Measurements from ENCODE around the gene ARFRP1. TPM values are rescaled to one million over a fixed set of nuclear protein-coding genes. Genes with fewer than 3 reads are reported as not detected.
A peak's percentile ranks its signal among the peaks of the same experiment; 100 is the strongest.

Gene ARFRP1
- total RNA-seq, 1 experiment from 2014 or later = 30.2 TPM

DNA sequence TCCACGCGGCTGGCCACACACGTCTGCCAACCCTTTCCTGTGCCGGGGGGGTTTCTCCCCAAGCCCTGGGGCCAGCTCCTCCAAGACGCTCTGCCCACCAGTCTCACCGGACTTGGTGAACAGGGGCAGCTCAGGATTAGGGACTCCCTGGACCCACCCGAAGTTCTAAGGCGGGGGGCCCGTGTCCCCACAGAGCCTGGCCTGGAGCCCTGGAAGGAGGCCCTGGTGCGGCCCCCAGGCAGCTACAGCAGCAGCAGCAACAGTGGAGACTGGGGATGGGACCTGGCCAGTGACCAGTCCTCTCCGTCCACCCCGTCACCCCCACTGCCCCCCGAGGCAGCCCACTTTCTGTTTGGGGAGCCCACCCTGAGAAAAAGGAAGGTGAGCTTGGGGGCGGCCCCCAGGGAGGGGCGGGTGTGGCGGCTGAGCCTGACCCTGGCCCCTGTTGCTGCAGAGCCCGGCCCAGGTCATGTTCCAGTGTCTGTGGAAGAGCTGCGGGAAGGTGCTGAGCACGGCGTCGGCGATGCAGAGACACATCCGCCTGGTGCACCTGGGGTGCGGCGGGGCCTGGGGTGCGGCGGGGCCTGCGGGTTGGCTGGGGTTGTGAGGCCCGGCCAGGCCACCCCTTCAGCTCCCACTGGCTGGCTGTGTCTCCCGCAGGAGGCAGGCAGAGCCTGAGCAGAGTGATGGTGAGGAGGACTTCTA is 34.1 kb upstream of the ARFRP1 start (continued):
- TF ChIP-seq, protein P1, sequence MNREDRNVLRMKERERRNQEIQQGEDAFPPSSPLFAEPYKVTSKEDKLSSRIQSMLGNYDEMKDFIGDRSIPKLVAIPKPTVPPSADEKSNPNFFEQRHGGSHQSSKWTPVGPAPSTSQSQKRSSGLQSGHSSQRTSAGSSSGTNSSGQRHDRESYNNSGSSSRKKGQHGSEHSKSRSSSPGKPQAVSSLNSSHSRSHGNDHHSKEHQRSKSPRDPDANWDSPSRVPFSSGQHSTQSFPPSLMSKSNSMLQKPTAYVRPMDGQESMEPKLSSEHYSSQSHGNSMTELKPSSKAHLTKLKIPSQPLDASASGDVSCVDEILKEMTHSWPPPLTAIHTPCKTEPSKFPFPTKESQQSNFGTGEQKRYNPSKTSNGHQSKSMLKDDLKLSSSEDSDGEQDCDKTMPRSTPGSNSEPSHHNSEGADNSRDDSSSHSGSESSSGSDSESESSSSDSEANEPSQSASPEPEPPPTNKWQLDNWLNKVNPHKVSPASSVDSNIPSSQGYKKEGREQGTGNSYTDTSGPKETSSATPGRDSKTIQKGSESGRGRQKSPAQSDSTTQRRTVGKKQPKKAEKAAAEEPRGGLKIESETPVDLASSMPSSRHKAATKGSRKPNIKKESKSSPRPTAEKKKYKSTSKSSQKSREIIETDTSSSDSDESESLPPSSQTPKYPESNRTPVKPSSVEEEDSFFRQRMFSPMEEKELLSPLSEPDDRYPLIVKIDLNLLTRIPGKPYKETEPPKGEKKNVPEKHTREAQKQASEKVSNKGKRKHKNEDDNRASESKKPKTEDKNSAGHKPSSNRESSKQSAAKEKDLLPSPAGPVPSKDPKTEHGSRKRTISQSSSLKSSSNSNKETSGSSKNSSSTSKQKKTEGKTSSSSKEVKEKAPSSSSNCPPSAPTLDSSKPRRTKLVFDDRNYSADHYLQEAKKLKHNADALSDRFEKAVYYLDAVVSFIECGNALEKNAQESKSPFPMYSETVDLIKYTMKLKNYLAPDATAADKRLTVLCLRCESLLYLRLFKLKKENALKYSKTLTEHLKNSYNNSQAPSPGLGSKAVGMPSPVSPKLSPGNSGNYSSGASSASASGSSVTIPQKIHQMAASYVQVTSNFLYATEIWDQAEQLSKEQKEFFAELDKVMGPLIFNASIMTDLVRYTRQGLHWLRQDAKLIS (CRISPR knock-in tag; IDR thresholded peaks at IDR 0.05; ENCODE audit: borderline replicate concordance) = no peak
- no peak for TF ChIP-seq TEAD4 (CRISPR knock-in tag; IDR thresholded peaks at IDR 0.05)

DNA sequence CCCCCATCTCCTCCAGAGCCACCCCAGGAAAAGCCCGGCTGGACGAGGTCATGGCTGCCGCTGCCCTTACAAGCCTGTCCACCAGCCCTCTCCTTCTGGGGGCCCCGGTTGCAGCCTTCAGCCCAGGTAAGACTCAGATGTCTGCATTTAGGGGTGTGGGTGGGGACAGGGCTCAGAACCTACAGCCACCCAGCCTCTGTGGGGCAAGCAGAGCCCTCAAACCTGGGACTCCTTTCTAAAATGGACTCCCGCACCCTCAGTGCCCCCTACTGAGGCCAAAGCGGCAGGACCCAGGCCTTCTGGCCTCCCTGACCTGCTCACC is 33.5 kb upstream of the ARFRP1 start:
- ChIA-PET POLR2A (interaction anchor here (1.0 to 1.5 kb wide), 4 partner anchors 34 to 881 kb away, joined by 3 to 8 read pairs (median 4); partner anchors contain the start of genes ARFRP1, TPD52L2 and ZGPAT), CTCF (interaction anchor here (1.0 to 2.1 kb wide), 16 partner anchors 8 to 342 kb away, joined by 3 to 33 read pairs (median 8); partner anchors contain the start of genes ARFRP1, PTK6, TPD52L2 and ZGPAT)
- TF ChIP-seq ZNF416 (CRISPR knock-in tag; IDR thresholded peaks at IDR 0.05) (no peak), ZNF317 (CRISPR knock-in tag; IDR thresholded peaks at IDR 0.05; ENCODE audit: borderline replicate concordance, low read depth) (no peak)
- no peaks in the 10 kb centered on the region for H3K27me3 Mint-ChIP-seq (ENCODE audit: low read depth)
- H3K4me3 Mint-ChIP-seq = peak overlapping the region; percentile 43; the same call in 1 of the 2 replicates
- no peak for ATAC-seq
- no peak for DNase-seq (ENCODE audit: low spot score)
- 0 out of 2 replicates have a peak, but pooled peaks cover 3% of the 10 kb centered on the region for H3K36me3 Mint-ChIP-seq
- H3K27ac Mint-ChIP-seq = no peak overlapping the region
- no peaks in the 10 kb centered on the region for H3K9me3 Mint-ChIP-seq
- no peaks in the 10 kb centered on the region for H3K4me1 Mint-ChIP-seq

DNA sequence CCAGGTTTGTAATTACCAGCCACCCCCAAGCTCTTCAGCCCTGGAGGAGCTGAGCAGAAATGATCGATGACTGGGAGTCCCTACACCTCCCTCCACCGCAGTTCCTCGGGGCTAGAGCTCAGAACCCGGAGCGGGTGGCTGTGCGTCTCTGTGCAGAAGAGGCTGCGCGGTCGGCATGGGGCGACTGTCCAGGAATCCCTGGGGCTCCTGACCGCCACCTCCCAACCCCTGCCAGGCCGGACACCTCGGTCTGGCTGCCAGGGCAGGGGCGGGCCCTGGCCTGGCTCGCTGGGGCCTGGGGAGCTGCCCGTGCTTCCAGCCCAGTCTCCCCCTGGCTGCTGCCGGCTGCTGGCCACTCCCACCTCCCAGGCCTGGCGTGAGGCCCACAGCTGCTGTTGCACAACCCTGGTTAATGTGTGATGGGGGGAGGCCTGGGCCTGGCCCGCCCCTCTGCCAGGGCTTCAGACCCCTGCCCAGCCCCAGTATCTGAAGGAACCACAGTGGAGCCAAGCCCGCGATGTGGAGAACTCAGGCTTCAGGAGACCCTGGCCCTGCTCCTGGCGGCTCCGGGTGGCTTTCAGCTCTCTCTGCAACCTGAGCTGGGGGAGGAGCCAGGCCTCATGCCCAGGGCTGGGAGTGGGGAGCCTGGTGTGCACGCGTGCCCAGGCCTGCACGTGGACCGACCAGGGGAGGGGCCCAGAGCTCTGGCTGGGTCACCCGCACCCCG is 33.0 kb upstream of the ARFRP1 start:
- ATAC-seq (peak; percentile 42), DNase-seq (ENCODE audit: low spot score) (peak; percentile 75)
- H3K4me3 Mint-ChIP-seq = peak overlapping the region; percentile 60
- ChIA-PET POLR2A (interaction anchor here (1.0 to 1.5 kb wide), 4 partner anchors 33 to 881 kb away, joined by 3 to 8 read pairs (median 4); partner anchors contain the start of genes ARFRP1, TPD52L2 and ZGPAT), CTCF (interaction anchor here (0.7 to 2.1 kb wide), 19 partner anchors 9 to 343 kb away, joined by 3 to 33 read pairs (median 6); partner anchors contain the start of genes ARFRP1, HELZ2, PRPF6 and PTK6)
- H3K36me3 Mint-ChIP-seq = 0 out of 2 replicates have a peak, but pooled peaks cover 3% of the 10 kb centered on the region
- no peak overlapping the region for H3K27ac Mint-ChIP-seq
- H3K4me1 Mint-ChIP-seq = no peaks in the 10 kb centered on the region
- H3K9me3 Mint-ChIP-seq = no peaks in the 10 kb centered on the region
- H3K27me3 Mint-ChIP-seq (ENCODE audit: low read depth) = no peaks in the 10 kb centered on the region
- TF ChIP-seq ETV6 (CRISPR knock-in tag; IDR thresholded peaks at IDR 0.05) = peak; percentile 23; the same call in 1 of the 2 replicates
- 0 out of 2 replicates have a peak, but pooled peaks have one; percentile 9 for TF ChIP-seq ZNF232 (CRISPR knock-in tag; IDR thresholded peaks at IDR 0.05)
- no peak for TF ChIP-seq EMX1 (CRISPR knock-in tag; IDR thresholded peaks at IDR 0.05)
- TF ChIP-seq RORB (CRISPR knock-in tag; IDR thresholded peaks at IDR 0.05) = no peak
- TF ChIP-seq MXD4 (CRISPR knock-in tag; IDR thresholded peaks at IDR 0.05; ENCODE audit: borderline replicate concordance) = no peak
- TF ChIP-seq, protein P2, sequence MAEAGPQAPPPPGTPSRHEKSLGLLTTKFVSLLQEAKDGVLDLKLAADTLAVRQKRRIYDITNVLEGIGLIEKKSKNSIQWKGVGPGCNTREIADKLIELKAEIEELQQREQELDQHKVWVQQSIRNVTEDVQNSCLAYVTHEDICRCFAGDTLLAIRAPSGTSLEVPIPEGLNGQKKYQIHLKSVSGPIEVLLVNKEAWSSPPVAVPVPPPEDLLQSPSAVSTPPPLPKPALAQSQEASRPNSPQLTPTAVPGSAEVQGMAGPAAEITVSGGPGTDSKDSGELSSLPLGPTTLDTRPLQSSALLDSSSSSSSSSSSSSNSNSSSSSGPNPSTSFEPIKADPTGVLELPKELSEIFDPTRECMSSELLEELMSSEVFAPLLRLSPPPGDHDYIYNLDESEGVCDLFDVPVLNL (CRISPR knock-in tag; IDR thresholded peaks at IDR 0.05; ENCODE audit: borderline replicate concordance, low read depth) = no peak
- TF ChIP-seq, protein P3, sequence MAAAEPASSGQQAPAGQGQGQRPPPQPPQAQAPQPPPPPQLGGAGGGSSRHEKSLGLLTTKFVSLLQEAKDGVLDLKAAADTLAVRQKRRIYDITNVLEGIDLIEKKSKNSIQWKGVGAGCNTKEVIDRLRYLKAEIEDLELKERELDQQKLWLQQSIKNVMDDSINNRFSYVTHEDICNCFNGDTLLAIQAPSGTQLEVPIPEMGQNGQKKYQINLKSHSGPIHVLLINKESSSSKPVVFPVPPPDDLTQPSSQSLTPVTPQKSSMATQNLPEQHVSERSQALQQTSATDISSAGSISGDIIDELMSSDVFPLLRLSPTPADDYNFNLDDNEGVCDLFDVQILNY (CRISPR knock-in tag; IDR thresholded peaks at IDR 0.05) = peak; percentile 50; the same call in 1 of the 2 replicates
- TF ChIP-seq GRHL2 (CRISPR knock-in tag; IDR thresholded peaks at IDR 0.05; ENCODE audit: insufficient replicate concordance, severe bottlenecking) = no peak
- TF ChIP-seq, protein P4, sequence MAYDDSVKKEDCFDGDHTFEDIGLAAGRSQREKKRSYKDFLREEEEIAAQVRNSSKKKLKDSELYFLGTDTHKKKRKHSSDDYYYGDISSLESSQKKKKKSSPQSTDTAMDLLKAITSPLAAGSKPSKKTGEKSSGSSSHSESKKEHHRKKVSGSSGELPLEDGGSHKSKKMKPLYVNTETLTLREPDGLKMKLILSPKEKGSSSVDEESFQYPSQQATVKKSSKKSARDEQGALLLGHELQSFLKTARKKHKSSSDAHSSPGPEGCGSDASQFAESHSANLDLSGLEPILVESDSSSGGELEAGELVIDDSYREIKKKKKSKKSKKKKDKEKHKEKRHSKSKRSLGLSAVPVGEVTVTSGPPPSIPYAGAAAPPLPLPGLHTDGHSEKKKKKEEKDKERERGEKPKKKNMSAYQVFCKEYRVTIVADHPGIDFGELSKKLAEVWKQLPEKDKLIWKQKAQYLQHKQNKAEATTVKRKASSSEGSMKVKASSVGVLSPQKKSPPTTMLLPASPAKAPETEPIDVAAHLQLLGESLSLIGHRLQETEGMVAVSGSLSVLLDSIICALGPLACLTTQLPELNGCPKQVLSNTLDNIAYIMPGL (CRISPR knock-in tag; IDR thresholded peaks at IDR 0.05) = peak; percentile 85
- TF ChIP-seq JAZF1 (CRISPR knock-in tag; IDR thresholded peaks at IDR 0.05) = no peak
- peak; percentile 17; the same call in 1 of the 2 replicates for TF ChIP-seq MYBL2 (CRISPR knock-in tag; IDR thresholded peaks at IDR 0.05)
- TF ChIP-seq, protein P5, sequence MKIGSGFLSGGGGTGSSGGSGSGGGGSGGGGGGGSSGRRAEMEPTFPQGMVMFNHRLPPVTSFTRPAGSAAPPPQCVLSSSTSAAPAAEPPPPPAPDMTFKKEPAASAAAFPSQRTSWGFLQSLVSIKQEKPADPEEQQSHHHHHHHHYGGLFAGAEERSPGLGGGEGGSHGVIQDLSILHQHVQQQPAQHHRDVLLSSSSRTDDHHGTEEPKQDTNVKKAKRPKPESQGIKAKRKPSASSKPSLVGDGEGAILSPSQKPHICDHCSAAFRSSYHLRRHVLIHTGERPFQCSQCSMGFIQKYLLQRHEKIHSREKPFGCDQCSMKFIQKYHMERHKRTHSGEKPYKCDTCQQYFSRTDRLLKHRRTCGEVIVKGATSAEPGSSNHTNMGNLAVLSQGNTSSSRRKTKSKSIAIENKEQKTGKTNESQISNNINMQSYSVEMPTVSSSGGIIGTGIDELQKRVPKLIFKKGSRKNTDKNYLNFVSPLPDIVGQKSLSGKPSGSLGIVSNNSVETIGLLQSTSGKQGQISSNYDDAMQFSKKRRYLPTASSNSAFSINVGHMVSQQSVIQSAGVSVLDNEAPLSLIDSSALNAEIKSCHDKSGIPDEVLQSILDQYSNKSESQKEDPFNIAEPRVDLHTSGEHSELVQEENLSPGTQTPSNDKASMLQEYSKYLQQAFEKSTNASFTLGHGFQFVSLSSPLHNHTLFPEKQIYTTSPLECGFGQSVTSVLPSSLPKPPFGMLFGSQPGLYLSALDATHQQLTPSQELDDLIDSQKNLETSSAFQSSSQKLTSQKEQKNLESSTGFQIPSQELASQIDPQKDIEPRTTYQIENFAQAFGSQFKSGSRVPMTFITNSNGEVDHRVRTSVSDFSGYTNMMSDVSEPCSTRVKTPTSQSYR (CRISPR knock-in tag; IDR thresholded peaks at IDR 0.05) = no peak
- peak; percentile 83 for TF ChIP-seq GABPB1 (CRISPR knock-in tag; IDR thresholded peaks at IDR 0.05)
- TF ChIP-seq TEAD1 (CRISPR knock-in tag; IDR thresholded peaks at IDR 0.05) = no peak
- TF ChIP-seq, protein P6, sequence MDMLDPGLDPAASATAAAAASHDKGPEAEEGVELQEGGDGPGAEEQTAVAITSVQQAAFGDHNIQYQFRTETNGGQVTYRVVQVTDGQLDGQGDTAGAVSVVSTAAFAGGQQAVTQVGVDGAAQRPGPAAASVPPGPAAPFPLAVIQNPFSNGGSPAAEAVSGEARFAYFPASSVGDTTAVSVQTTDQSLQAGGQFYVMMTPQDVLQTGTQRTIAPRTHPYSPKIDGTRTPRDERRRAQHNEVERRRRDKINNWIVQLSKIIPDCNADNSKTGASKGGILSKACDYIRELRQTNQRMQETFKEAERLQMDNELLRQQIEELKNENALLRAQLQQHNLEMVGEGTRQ (CRISPR knock-in tag; IDR thresholded peaks at IDR 0.05) = no peak; the same call in 1 of the 2 replicates
